Liver (tissue), 9 donors: ENCODE data around the gene SOX5. TPM values are rescaled to one million over a fixed set of nuclear protein-coding genes. Genes with fewer than 3 reads are reported as not detected.

Experiments used
- DNase-seq: peaks from one replicate; pipeline ENCODE4 v3.0.0-alpha.2; 2017; ENCODE audit warnings: low spot score
- H3K27ac ChIP-seq, 2 donors: one replicate each; pipeline ENCODE4 v1.7.0; 2013; ENCODE audit warnings: inconsistent platforms in 2 of 2, low read length in 2 of 2, control low read depth in 1 of 2, low read depth in 1 of 2, mild to moderate bottlenecking in 1 of 2
- H3K27me3 ChIP-seq, 4 donors: one replicate each; pipeline versions ENCODE4 v1.6.1 to v1.7.0; 2013; ENCODE audit warnings: low read length in 3 of 4, inconsistent platforms in 1 of 4, mild to moderate bottlenecking in 1 of 4, moderate library complexity in 1 of 4; ENCODE audit not compliant: control insufficient read depth in 4 of 4, insufficient read depth in 4 of 4
- H3K36me3 ChIP-seq, 4 donors: one replicate each; pipeline versions ENCODE4 v1.6.1 to v1.7.0; 2013; ENCODE audit warnings: low read length in 3 of 4, mild to moderate bottlenecking in 3 of 4, low read depth in 1 of 4, moderate library complexity in 1 of 4; ENCODE audit not compliant: control insufficient read depth in 4 of 4, insufficient read depth in 3 of 4
- H3K4me1 ChIP-seq, 4 donors: one replicate each; pipeline versions ENCODE4 v1.6.1 to v1.7.0; 2013; ENCODE audit warnings: low read length in 3 of 4, mild to moderate bottlenecking in 3 of 4, moderate library complexity in 1 of 4; ENCODE audit not compliant: control insufficient read depth in 4 of 4, insufficient read depth in 4 of 4
- H3K4me3 ChIP-seq, 3 donors: one replicate each; pipeline versions ENCODE4 v1.6.1 to v1.7.0; 2013; ENCODE audit warnings: low read length in 3 of 3, control low read depth in 1 of 3, low read depth in 1 of 3, mild to moderate bottlenecking in 1 of 3
- H3K9ac ChIP-seq, 2 donors: one replicate each; pipeline ENCODE4 v1.7.0; 2013; ENCODE audit warnings: low read length in 2 of 2, mild to moderate bottlenecking in 2 of 2, moderate library complexity in 2 of 2, control low read depth in 1 of 2, low read depth in 1 of 2
- H3K9me3 ChIP-seq, 4 donors: one replicate each; pipeline versions ENCODE4 v1.6.1 to v1.7.0; 2013; ENCODE audit warnings: low read length in 3 of 4; ENCODE audit not compliant: control insufficient read depth in 4 of 4
- ATF3 ChIP-seq: IDR thresholded peaks from 2 replicates; pipeline ENCODE4 v1.6.1; 2016; ENCODE audit warnings: antibody characterized with exemption
- FOXA2 ChIP-seq: IDR thresholded peaks from 2 replicates; pipeline ENCODE4 v1.6.1; 2016; ENCODE audit warnings: antibody characterized with exemption
- GABPA ChIP-seq, 2 donors: IDR thresholded peaks in 1 of 2; conservative IDR thresholded peaks in 1 of 2; 2 replicates each; pipeline ENCODE4 v1.6.1; 2016; ENCODE audit warnings: antibody characterized with exemption in 2 of 2, mild to moderate bottlenecking in 1 of 2, moderate library complexity in 1 of 2
- HNF4A ChIP-seq, 2 donors: conservative IDR thresholded peaks; 2 replicates each; pipeline ENCODE4 v1.6.1; 2016; ENCODE audit warnings: antibody characterized with exemption in 2 of 2, mild to moderate bottlenecking in 2 of 2
- JUND ChIP-seq, 2 donors: IDR thresholded peaks; 2 replicates each; pipeline ENCODE4 v1.6.1; 2016; ENCODE audit warnings: antibody characterized with exemption in 2 of 2
- MAX ChIP-seq: IDR thresholded peaks from 2 replicates; pipeline ENCODE4 v1.6.1; 2016; ENCODE audit warnings: antibody characterized with exemption
- NR2F2 ChIP-seq: IDR thresholded peaks from 2 replicates; pipeline ENCODE4 v1.6.1; 2016; ENCODE audit warnings: antibody characterized with exemption
- RAD21 ChIP-seq, 2 donors: IDR thresholded peaks; 2 replicates each; pipeline ENCODE4 v1.6.1; 2016; ENCODE audit warnings: antibody characterized with exemption in 2 of 2, mild to moderate bottlenecking in 2 of 2
- REST ChIP-seq: IDR thresholded peaks from 2 replicates; pipeline ENCODE4 v1.6.1; 2016; ENCODE audit warnings: antibody characterized with exemption, mild to moderate bottlenecking
- RXRA ChIP-seq, 2 donors: IDR thresholded peaks; 2 replicates each; pipeline ENCODE4 v1.6.1; 2017 to 2018; ENCODE audit warnings: antibody characterized with exemption in 2 of 2, mild to moderate bottlenecking in 1 of 2
- TAF1 ChIP-seq: conservative IDR thresholded peaks from 2 replicates; pipeline ENCODE4 v1.6.1; 2016; ENCODE audit warnings: antibody characterized with exemption, mild to moderate bottlenecking
- YY1 ChIP-seq: IDR thresholded peaks from 2 replicates; pipeline ENCODE4 v1.6.1; 2016; ENCODE audit warnings: antibody characterized with exemption, mild to moderate bottlenecking
- ZBTB33 ChIP-seq: IDR thresholded peaks from 2 replicates; pipeline ENCODE4 v1.6.1; 2016; ENCODE audit warnings: antibody characterized with exemption
- WGBS: extraction: QIAGEN DNeasy Blood & Tissue Kit; methylation state at CpG from one replicate; pipeline ENCODE4 v1.1.7; 2013; 5-methylcytosine and 5-hydroxymethylcytosine counted together
- polyA plus RNA-seq, 2 donors: library from polyadenylated mRNA; stranded (reverse) in 1 of 2; unstranded in 1 of 2; fragments of 200-250 nt in 1 of 2; fragments of >200 nt in 1 of 2; fragmentation: Nextera tagmentation in 1 of 2; extraction: Ambion mirVana in 1 of 2; gene quantifications; one replicate each; pipeline versions ENCODE4 v1.2.1 to v1.2.3, GENCODE V29; 2013 to 2015
- total RNA-seq, 2 donors: library from RNA; depleted of rRNA; stranded (reverse); fragments of >200 nt; gene quantifications; one replicate each; pipeline ENCODE4 v1.2.3, GENCODE V29; 2014
- donor health status: healthy.
- donor health status: healthy.
- donor health status: healthy.
- donor health status: healthy.
- donor health status: healthy.

The SOX5 gene
- total and polyA plus RNA-seq, 4 donors, result 2.3 to 42.4 (median 12.3) TPM

- Histone ChIP-seq H3K4me3 (no peak overlapping the region), H3K27me3 (no peaks in the 10 kb centered on the region), H3K27ac (no peak overlapping the region), H3K9ac (no peak overlapping the region), H3K4me1 (peaks cover 0 to 2% (median 0%) of the 10 kb centered on the region in 4 donors), H3K36me3 (peaks cover 0 to 3% (median 0%) of the 10 kb centered on the region in 4 donors), H3K9me3 (no peaks in the 10 kb centered on the region)
- no peak for DNase-seq
- no peak for TF ChIP-seq RXRA (IDR thresholded peaks at IDR 0.05)
- no peak for TF ChIP-seq TAF1
- WGBS, result 90% methylated on average over 7 of the region's 7 CpGs
Observed at GRCh38 chr12:23834076-23834475, 115.4 kb downstream of the SOX5 start.

GRCh38 chr12:23831739-23832138 lies 117.7 kb downstream of the SOX5 start:
- Histone ChIP-seq H3K36me3 (peaks cover 0 to 3% (median 0%) of the 10 kb centered on the region in 4 donors), H3K9ac (no peak overlapping the region), H3K4me3 (no peak overlapping the region), H3K27ac (no peak overlapping the region), H3K27me3 (no peaks in the 10 kb centered on the region), H3K4me1 (peaks cover 0 to 14% (median 0%) of the 10 kb centered on the region in 4 donors), H3K9me3 (no peaks in the 10 kb centered on the region)
- WGBS, result 78% methylated on average over 3 of the region's 3 CpGs
- no peak for DNase-seq
- TF ChIP-seq TAF1, result no peak

- no peaks in the 10 kb centered on the region for H3K9me3 ChIP-seq
- WGBS, result 89% methylated on average over 2 of the region's 2 CpGs
- no peak for DNase-seq
- TF ChIP-seq TAF1 (no peak), NR2F2 (no peak), ZBTB33 (no peak), RXRA (IDR thresholded peaks at IDR 0.05) (no peak), MAX (no peak), HNF4A (conservative IDR thresholded peaks at IDR 0.05) (no peak), RAD21 (IDR thresholded peaks at IDR 0.05) (no peak), ATF3 (no peak), GABPA (IDR thresholded peaks at IDR 0.05 in 1 of 2, conservative IDR thresholded peaks at IDR 0.05 in 1 of 2) (no peak), FOXA2 (no peak), JUND (IDR thresholded peaks at IDR 0.05) (no peak), REST (no peak), YY1 (no peak)
- H3K36me3 ChIP-seq, result peaks cover 0 to 4% (median 1%) of the 10 kb centered on the region in 4 donors
- H3K4me3 ChIP-seq, result no peak overlapping the region
- no peaks in the 10 kb centered on the region for H3K27me3 ChIP-seq
- no peak overlapping the region for H3K9ac ChIP-seq
- no peak overlapping the region for H3K27ac ChIP-seq
- H3K4me1 ChIP-seq, result peaks cover 0 to 14% (median 0%) of the 10 kb centered on the region in 4 donors
Observed at GRCh38 chr12:23830210-23830609, 119.3 kb downstream of the SOX5 start.
